ENCODE results near the gene CEP72.

- TF ChIP-seq CTCF (IDR thresholded peaks at IDR 0.05; ENCODE audit: low read depth, low read length, missing input control) (no peak), ZBTB33 (IDR thresholded peaks at IDR 0.05) (no peak), MAX (IDR thresholded peaks at IDR 0.05) (no peak), SP1 (IDR thresholded peaks at IDR 0.05) (no peak), ATF3 (IDR thresholded peaks at IDR 0.05) (no peak), REST (IDR thresholded peaks at IDR 0.05) (no peak)
Measured at GRCh38 chr5:665956-666711, 54.0 kb downstream of the CEP72 start.
